Measurements from ENCODE around the gene DOCK8. TPM values are rescaled to one million over a fixed set of nuclear protein-coding genes. Genes with fewer than 3 reads are reported as not detected.

DOCK8 gene
- total and polyA plus RNA-seq, 2 of the 4 experiments (the other 2 are of a cell fraction): not detected

DNA sequence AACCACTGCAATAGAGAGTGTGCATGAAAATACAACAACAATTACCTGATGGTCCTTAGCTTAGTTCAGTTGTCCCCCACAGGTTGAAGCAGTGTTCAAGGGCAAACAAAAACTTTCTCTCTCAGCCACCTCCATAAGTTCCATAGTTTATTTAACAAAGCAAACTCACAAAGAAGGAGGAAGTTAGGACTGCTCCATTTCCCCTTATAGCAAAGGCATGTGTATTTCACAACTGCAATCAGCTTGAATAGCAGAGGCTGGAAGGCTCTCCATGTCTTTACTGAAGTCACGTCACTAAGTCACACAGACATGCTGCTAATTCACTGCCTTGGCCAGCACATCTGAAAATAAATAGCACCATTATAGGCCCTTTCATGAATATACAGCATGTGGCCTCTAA is 43.3 kb downstream of the DOCK8 start:
- no peak overlapping the region for H3K14ac ChIP-seq (replicated peaks; ENCODE audit: low read depth, low read length)
- intact Hi-C loops (cut with micrococcal nuclease) (no loop called here), in situ Hi-C loops (cut with MboI; ENCODE audit: low sequenced_read_pairs) (no loop called here), dilution Hi-C loops (cut with HindIII; ENCODE audit: low sequenced_read_pairs, unreplicated experiment) (no loop called here)
- H2BK120ac ChIP-seq (ENCODE audit: low read depth, low read length): no peak overlapping the region
- H3K9ac ChIP-seq (ENCODE audit: low read depth, low read length): no peak overlapping the region
- no peak for TF ChIP-seq FOS (IDR thresholded peaks at IDR 0.05; ENCODE audit: low read depth, low read length)
- no peak for TF ChIP-seq MAFK (IDR thresholded peaks at IDR 0.05; ENCODE audit: low read depth, low read length)
- TF ChIP-seq SMC3 (IDR thresholded peaks at IDR 0.05; ENCODE audit: low read depth, low read length): no peak
- no peak for TF ChIP-seq RCOR1 (IDR thresholded peaks at IDR 0.05; ENCODE audit: insufficient replicate concordance, low read length)
- TF ChIP-seq RFX5 (IDR thresholded peaks at IDR 0.05; ENCODE audit: low read depth, low read length): no peak
- no peak for TF ChIP-seq CHD1 (IDR thresholded peaks at IDR 0.05; ENCODE audit: low read depth, low read length)
- no peak overlapping the region for H2BK5ac ChIP-seq (ENCODE audit: low read depth, low read length, poor library complexity, severe bottlenecking)
- BruUV-seq (replicated peaks): no TSS peak
- H4K8ac ChIP-seq (ENCODE audit: low read depth in 2 of 2, low read length in 2 of 2): no peak overlapping the region
- H3K9me3 ChIP-seq (ENCODE audit: control insufficient read depth, insufficient read depth, low read length): no peaks in the 10 kb centered on the region
- ChIA-PET CTCF (no interaction called here), POLR2A (ENCODE audit: unreplicated experiment) (no interaction called here)
- no CpG with 5 or more reads among the region's 1 CpG for WGBS, 2 experiments (ENCODE audit: extremely low coverage in 2 of 2, insufficient read length in 1 of 2)
- no peak overlapping the region for H4K91ac ChIP-seq (ENCODE audit: insufficient read depth, low read depth, low read length)
- no peak overlapping the region for H2AK9ac ChIP-seq (replicated peaks; ENCODE audit: low read depth, low read length, poor library complexity)
- H2BK15ac ChIP-seq (ENCODE audit: low read depth, low read length): no peak overlapping the region
- H2BK20ac ChIP-seq (ENCODE audit: low read depth, low read length): no peak overlapping the region
- H3K56ac ChIP-seq (ENCODE audit: extremely low read depth, insufficient read depth, low read length): no peak overlapping the region
- no peaks in the 10 kb centered on the region for H3K4me1 ChIP-seq (ENCODE audit: control insufficient read depth, insufficient read depth, low read length)
- no peak overlapping the region for H3K4me3 ChIP-seq (ENCODE audit: insufficient read depth, low read depth, low read length)
- no peak for DNase-seq
- no peak overlapping the region for H3K23ac ChIP-seq (ENCODE audit: low read depth, low read length)
- H3K18ac ChIP-seq (ENCODE audit: low read depth, low read length): no peak overlapping the region
- H3K9me1 ChIP-seq (ENCODE audit: insufficient read depth, low read length): no peaks in the 10 kb centered on the region
- H4K5ac ChIP-seq (ENCODE audit: low read depth, low read length): no peak overlapping the region
- peaks cover 1% of the 10 kb centered on the region; the same call in 1 of the 2 replicates for H3K27me3 ChIP-seq (ENCODE audit: control insufficient read depth, insufficient read depth, low read length)
- no peak overlapping the region for H3K27ac ChIP-seq (ENCODE audit: insufficient read depth, low read length)
- H3K79me1 ChIP-seq (ENCODE audit: low read depth in 1 of 2, low read length in 2 of 2): no peaks in the 10 kb centered on the region
- no peaks in the 10 kb centered on the region for H4K20me1 ChIP-seq (ENCODE audit: insufficient read depth, low read length)
- ATAC-seq (ENCODE audit: low read depth): no peak
- H3K4me2 ChIP-seq (ENCODE audit: low read depth, low read length): no peak overlapping the region
- no peak overlapping the region for H2AK5ac ChIP-seq (ENCODE audit: low read depth, low read length)
- no peak overlapping the region for H2AFZ ChIP-seq (replicated peaks; ENCODE audit: low read length, poor library complexity)
- no peak overlapping the region for H3K4ac ChIP-seq (ENCODE audit: low read depth, low read length)
- H3K36me3 ChIP-seq (ENCODE audit: control insufficient read depth, insufficient read depth, low read length): no peaks in the 10 kb centered on the region
